Measurements from ENCODE around the gene SPATA31A6.
"Not testable (repeated sequence)": the region's sequence is repeated elsewhere in the genome, so short reads cannot be mapped to it uniquely, and the experiment has no call there.

GRCh38 chr9:42223230-42223629 is 39.8 kb downstream of the SPATA31A6 start:
- not testable (repeated sequence) for TF ChIP-seq MAX (IDR thresholded peaks at IDR 0.05); JUND (IDR thresholded peaks at IDR 0.05); CTCF (IDR thresholded peaks at IDR 0.05 in 2 of 3, conservative IDR thresholded peaks at IDR 0.05 in 1 of 3; ENCODE audit: borderline replicate concordance in 1 of 3, insufficient read depth in 1 of 3, low read depth in 2 of 3, low read length in 2 of 3)
- TF ChIP-seq, protein P1, sequence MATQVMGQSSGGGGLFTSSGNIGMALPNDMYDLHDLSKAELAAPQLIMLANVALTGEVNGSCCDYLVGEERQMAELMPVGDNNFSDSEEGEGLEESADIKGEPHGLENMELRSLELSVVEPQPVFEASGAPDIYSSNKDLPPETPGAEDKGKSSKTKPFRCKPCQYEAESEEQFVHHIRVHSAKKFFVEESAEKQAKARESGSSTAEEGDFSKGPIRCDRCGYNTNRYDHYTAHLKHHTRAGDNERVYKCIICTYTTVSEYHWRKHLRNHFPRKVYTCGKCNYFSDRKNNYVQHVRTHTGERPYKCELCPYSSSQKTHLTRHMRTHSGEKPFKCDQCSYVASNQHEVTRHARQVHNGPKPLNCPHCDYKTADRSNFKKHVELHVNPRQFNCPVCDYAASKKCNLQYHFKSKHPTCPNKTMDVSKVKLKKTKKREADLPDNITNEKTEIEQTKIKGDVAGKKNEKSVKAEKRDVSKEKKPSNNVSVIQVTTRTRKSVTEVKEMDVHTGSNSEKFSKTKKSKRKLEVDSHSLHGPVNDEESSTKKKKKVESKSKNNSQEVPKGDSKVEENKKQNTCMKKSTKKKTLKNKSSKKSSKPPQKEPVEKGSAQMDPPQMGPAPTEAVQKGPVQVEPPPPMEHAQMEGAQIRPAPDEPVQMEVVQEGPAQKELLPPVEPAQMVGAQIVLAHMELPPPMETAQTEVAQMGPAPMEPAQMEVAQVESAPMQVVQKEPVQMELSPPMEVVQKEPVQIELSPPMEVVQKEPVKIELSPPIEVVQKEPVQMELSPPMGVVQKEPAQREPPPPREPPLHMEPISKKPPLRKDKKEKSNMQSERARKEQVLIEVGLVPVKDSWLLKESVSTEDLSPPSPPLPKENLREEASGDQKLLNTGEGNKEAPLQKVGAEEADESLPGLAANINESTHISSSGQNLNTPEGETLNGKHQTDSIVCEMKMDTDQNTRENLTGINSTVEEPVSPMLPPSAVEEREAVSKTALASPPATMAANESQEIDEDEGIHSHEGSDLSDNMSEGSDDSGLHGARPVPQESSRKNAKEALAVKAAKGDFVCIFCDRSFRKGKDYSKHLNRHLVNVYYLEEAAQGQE (IDR thresholded peaks at IDR 0.05; ENCODE audit: low read depth): not testable (repeated sequence)
- TF ChIP-seq, protein P2, sequence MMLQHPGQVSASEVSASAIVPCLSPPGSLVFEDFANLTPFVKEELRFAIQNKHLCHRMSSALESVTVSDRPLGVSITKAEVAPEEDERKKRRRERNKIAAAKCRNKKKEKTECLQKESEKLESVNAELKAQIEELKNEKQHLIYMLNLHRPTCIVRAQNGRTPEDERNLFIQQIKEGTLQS (IDR thresholded peaks at IDR 0.05): not testable (repeated sequence)

Data from HCT116 (cell line).